ENCODE data around the gene AJAP1.

DNA sequence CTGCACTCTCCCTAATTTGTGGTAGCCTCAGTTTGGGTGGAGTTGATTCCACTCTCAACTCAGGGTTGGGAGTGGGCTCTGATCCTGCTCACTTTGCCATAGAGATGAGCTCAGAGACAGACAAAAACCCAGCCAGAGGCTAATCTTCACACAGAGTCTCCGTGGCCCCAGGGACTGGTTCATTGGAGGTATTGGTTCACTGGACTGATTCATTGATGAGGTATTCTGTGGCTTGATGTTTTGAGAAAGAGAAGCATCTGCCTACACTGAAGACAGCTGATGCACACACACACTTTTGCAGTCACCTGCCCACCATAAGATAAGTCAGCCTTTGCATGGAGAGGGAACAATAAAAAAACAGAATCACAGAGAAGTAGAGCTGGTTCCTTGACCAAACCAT lies 183.8 kb downstream of the AJAP1 start:
- TF ChIP-seq, protein P1, sequence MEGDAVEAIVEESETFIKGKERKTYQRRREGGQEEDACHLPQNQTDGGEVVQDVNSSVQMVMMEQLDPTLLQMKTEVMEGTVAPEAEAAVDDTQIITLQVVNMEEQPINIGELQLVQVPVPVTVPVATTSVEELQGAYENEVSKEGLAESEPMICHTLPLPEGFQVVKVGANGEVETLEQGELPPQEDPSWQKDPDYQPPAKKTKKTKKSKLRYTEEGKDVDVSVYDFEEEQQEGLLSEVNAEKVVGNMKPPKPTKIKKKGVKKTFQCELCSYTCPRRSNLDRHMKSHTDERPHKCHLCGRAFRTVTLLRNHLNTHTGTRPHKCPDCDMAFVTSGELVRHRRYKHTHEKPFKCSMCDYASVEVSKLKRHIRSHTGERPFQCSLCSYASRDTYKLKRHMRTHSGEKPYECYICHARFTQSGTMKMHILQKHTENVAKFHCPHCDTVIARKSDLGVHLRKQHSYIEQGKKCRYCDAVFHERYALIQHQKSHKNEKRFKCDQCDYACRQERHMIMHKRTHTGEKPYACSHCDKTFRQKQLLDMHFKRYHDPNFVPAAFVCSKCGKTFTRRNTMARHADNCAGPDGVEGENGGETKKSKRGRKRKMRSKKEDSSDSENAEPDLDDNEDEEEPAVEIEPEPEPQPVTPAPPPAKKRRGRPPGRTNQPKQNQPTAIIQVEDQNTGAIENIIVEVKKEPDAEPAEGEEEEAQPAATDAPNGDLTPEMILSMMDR (IDR thresholded peaks at IDR 0.05; ENCODE audit: poor library complexity), result no peak
- TF ChIP-seq EZH2phosphoT487 (IDR thresholded peaks at IDR 0.05; ENCODE audit: low read depth, severe bottlenecking, unreplicated experiment) (no peak), EZH2 (IDR thresholded peaks at IDR 0.05; ENCODE audit: borderline replicate concordance) (no peak)
